ENCODE results near the gene MALAT1. TPM values are rescaled to one million over a fixed set of nuclear protein-coding genes. Genes with fewer than 3 reads are reported as not detected.

MALAT1 gene
- total and polyA plus RNA-seq, 2 of the 13 experiments (the other 11 are each of a cell fraction or from before 2014, with no cell fraction given): 143 to 1,237 TPM

DNA sequence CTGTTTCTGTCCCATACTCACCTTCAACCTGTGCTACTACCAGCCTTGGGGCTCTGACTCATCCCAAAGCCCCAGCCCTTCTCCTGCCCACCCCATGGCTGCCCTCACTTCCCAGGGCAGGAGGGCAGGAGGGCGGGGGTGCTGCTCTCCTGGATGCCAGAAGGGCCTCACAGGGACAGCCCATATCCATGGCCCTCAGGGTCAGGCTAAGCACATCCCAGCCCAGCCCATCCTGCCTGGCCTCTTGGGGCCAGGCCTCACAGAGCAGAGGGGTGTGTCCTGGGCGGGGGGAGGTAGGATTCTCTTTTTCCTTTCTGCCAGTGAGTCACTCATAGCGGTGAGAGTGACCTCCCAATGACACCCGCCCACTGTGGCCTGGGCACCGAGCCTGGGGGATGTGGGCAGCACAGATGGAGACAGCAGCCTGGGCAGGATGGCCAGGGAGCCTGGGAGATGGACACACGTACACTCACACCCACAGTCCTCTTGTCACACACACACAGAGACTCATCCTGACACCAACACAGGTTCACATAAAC is 56.9 kb downstream of the MALAT1 start (continued):
- no peak for TF ChIP-seq CSRNP1 (CRISPR knock-in tag; IDR thresholded peaks at IDR 0.05)
- peak; percentile 13; the same call in 1 of the 2 replicates for TF ChIP-seq NCOA2 (CRISPR knock-in tag; IDR thresholded peaks at IDR 0.05)
- 0 out of 2 replicates have a peak, but pooled peaks have one; percentile 28 for TF ChIP-seq HMG20B (CRISPR knock-in tag; conservative IDR thresholded peaks at IDR 0.05)
- peak; percentile 92 for TF ChIP-seq HNRNPL (IDR thresholded peaks at IDR 0.05; ENCODE audit: low read depth, low read length)
- TF ChIP-seq HOXA3 (CRISPR knock-in tag; IDR thresholded peaks at IDR 0.05): 0 out of 2 replicates have a peak, but pooled peaks have one; percentile 46
- TF ChIP-seq ZNF773 (CRISPR knock-in tag; IDR thresholded peaks at IDR 0.05; ENCODE audit: borderline replicate concordance): no peak
- TF ChIP-seq ELF3 (CRISPR knock-in tag; IDR thresholded peaks at IDR 0.05): peak; percentile 37; the same call in 1 of the 2 replicates
- TF ChIP-seq, protein P1, sequence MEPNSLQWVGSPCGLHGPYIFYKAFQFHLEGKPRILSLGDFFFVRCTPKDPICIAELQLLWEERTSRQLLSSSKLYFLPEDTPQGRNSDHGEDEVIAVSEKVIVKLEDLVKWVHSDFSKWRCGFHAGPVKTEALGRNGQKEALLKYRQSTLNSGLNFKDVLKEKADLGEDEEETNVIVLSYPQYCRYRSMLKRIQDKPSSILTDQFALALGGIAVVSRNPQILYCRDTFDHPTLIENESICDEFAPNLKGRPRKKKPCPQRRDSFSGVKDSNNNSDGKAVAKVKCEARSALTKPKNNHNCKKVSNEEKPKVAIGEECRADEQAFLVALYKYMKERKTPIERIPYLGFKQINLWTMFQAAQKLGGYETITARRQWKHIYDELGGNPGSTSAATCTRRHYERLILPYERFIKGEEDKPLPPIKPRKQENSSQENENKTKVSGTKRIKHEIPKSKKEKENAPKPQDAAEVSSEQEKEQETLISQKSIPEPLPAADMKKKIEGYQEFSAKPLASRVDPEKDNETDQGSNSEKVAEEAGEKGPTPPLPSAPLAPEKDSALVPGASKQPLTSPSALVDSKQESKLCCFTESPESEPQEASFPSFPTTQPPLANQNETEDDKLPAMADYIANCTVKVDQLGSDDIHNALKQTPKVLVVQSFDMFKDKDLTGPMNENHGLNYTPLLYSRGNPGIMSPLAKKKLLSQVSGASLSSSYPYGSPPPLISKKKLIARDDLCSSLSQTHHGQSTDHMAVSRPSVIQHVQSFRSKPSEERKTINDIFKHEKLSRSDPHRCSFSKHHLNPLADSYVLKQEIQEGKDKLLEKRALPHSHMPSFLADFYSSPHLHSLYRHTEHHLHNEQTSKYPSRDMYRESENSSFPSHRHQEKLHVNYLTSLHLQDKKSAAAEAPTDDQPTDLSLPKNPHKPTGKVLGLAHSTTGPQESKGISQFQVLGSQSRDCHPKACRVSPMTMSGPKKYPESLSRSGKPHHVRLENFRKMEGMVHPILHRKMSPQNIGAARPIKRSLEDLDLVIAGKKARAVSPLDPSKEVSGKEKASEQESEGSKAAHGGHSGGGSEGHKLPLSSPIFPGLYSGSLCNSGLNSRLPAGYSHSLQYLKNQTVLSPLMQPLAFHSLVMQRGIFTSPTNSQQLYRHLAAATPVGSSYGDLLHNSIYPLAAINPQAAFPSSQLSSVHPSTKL (CRISPR knock-in tag; IDR thresholded peaks at IDR 0.05): peak; percentile 46; the same call in 1 of the 2 replicates
- TF ChIP-seq SAP130 (CRISPR knock-in tag; IDR thresholded peaks at IDR 0.05; ENCODE audit: low read depth): peak; percentile 90
- TF ChIP-seq ZBTB7B (CRISPR knock-in tag; IDR thresholded peaks at IDR 0.05): peak; percentile 59; the same call in 1 of the 2 replicates
- 0 out of 2 replicates have a peak, but pooled peaks have one; percentile 27 for TF ChIP-seq ZSCAN9 (CRISPR knock-in tag; IDR thresholded peaks at IDR 0.05; ENCODE audit: borderline replicate concordance)
- TF ChIP-seq ZNF775 (CRISPR knock-in tag; IDR thresholded peaks at IDR 0.05; ENCODE audit: borderline replicate concordance): no peak
- peak; percentile 34; the same call in 1 of the 2 replicates for TF ChIP-seq ZNF331 (CRISPR knock-in tag; IDR thresholded peaks at IDR 0.05)
- no peak for TF ChIP-seq SOX13 (IDR thresholded peaks at IDR 0.05)
- TF ChIP-seq SOX13 (CRISPR knock-in tag; conservative IDR thresholded peaks at IDR 0.05 in 1 of 2, IDR thresholded peaks at IDR 0.05 in 1 of 2): peak in 1 of 2 experiments; percentile 28; a peak in 1 of 4 replicates
- TF ChIP-seq REL (CRISPR knock-in tag; conservative IDR thresholded peaks at IDR 0.05): no peak
- TF ChIP-seq HOMEZ (CRISPR knock-in tag; IDR thresholded peaks at IDR 0.05; ENCODE audit: low read depth): peak; percentile 15; the same call in 1 of the 2 replicates
- TF ChIP-seq HOXA7 (CRISPR knock-in tag; IDR thresholded peaks at IDR 0.05): no peak
- 0 out of 2 replicates have a peak, but pooled peaks have one; percentile 37 for TF ChIP-seq ZNF543 (CRISPR knock-in tag; IDR thresholded peaks at IDR 0.05)
- TF ChIP-seq HNRNPH1 (optimal IDR thresholded peaks at IDR 0.05; ENCODE audit: low read depth, low read length): no peak
- TF ChIP-seq ZNF577 (CRISPR knock-in tag; IDR thresholded peaks at IDR 0.05; ENCODE audit: borderline replicate concordance, low read depth): no peak
- TF ChIP-seq SP5 (CRISPR knock-in tag; IDR thresholded peaks at IDR 0.05; ENCODE audit: borderline replicate concordance, low read depth): peak; percentile 65; the same call in 1 of the 2 replicates
- TF ChIP-seq MATR3 (CRISPR knock-in tag; IDR thresholded peaks at IDR 0.05): no peak
- TF ChIP-seq TBX2 (CRISPR knock-in tag; IDR thresholded peaks at IDR 0.05; ENCODE audit: borderline replicate concordance): peak; percentile 34; the same call in 1 of the 2 replicates
- TF ChIP-seq ZNF614 (CRISPR knock-in tag; IDR thresholded peaks at IDR 0.05; ENCODE audit: borderline replicate concordance): 0 out of 2 replicates have a peak, but pooled peaks have one; percentile 34

Data from HepG2 (cell line).